GM19025 (cell line): ENCODE results near the gene KAT14.
"Not testable (repeated sequence)": the region's sequence is repeated elsewhere in the genome, so short reads cannot be mapped to it uniquely, and the experiment has no call there.

Experiments used
- ATAC-seq: cut with Tn5 transposase; IDR thresholded peaks from one replicate; pipeline ENCODE4 v1.9.1; 2021; ENCODE audit warnings: mild to moderate bottlenecking, low read depth, moderate library complexity; ENCODE audit not compliant: unreplicated experiment

The KAT14 gene

GRCh38 chr20:18203700-18204099 lies 66.0 kb downstream of the KAT14 start:
- ATAC-seq = not testable (repeated sequence)

- no peak for ATAC-seq
Observed at GRCh38 chr20:18213002-18213401, 75.3 kb downstream of the KAT14 start.

- no peak for ATAC-seq
Observed at GRCh38 chr20:18215566-18215965, 77.9 kb downstream of the KAT14 start.

- ATAC-seq = no peak
Observed at GRCh38 chr20:18218280-18218679, 80.6 kb downstream of the KAT14 start.

GRCh38 chr20:18223409-18223808 lies 85.7 kb downstream of the KAT14 start:
- ATAC-seq = no peak

- ATAC-seq = no peak
Observed at GRCh38 chr20:18224968-18225568, 87.4 kb downstream of the KAT14 start.

GRCh38 chr20:18225632-18226031 lies 88.0 kb downstream of the KAT14 start:
- ATAC-seq = no peak

- not testable (repeated sequence) for ATAC-seq
Observed at GRCh38 chr20:18226741-18227140, 89.1 kb downstream of the KAT14 start.

- no peak for ATAC-seq
Observed at GRCh38 chr20:18233408-18233943, 95.8 kb downstream of the KAT14 start.
